ENCODE data around the gene MYO5A. TPM values are rescaled to one million over a fixed set of nuclear protein-coding genes. Genes with fewer than 3 reads are reported as not detected.

Gene MYO5A
- total RNA-seq, 1 experiment from 2014 or later: 21.8 TPM

DNA sequence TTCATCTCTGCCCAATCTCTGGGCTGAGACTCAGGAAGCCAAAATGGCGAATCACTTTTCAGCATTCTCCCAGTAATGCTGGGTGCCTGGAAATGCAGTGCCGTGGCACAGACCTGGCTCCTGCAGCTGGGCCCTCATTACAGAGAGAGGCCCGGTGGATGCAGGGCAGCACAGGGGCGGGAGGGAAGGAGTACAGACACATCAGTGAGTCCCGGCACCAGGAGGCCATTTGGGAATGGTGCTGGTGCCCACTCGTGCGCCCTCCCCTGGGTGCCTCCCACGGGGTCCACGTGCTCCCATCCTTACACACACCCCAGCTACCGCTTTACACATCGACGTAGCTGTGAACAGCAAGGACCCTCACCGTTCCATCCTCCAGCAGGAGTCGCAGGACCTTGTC lies 246.3 kb downstream of the MYO5A start:
- Histone ChIP-seq H3K4me1 (ENCODE audit: insufficient read depth, low read length) (no peaks in the 10 kb centered on the region), H2BK15ac (ENCODE audit: low read depth, low read length) (no peak overlapping the region), H2BK12ac (ENCODE audit: insufficient read length, low read depth, low read length) (no peak overlapping the region), H2BK20ac (ENCODE audit: low read depth, low read length, poor library complexity, severe bottlenecking) (no peak overlapping the region), H3K23ac (ENCODE audit: insufficient read length, low read depth, low read length) (no peak overlapping the region), H3K4me2 (ENCODE audit: insufficient read depth, insufficient read length, low read length) (no peak overlapping the region), H2AFZ (ENCODE audit: low read length) (no peak overlapping the region), H3K4ac (ENCODE audit: low read depth, low read length) (no peak overlapping the region), H3K79me2 (ENCODE audit: insufficient read depth, low read length) (peaks cover 2% of the 10 kb centered on the region; the same call in 1 of the 2 replicates), H3K9ac (ENCODE audit: extremely low read depth, insufficient read length, low read length) (no peak overlapping the region), H2AK5ac (ENCODE audit: insufficient read length, low read length) (no peak overlapping the region), H4K8ac (replicated peaks; ENCODE audit: insufficient read length, low read depth, low read length) (no peak overlapping the region), H3K18ac (ENCODE audit: insufficient read length, low read depth, low read length) (no peak overlapping the region), H4K91ac (ENCODE audit: insufficient read length, low read depth, low read length) (no peak overlapping the region), H3K23me2 (ENCODE audit: insufficient read length, low read depth, low read length, poor library complexity, severe bottlenecking) (no peaks in the 10 kb centered on the region), H3T11ph (ENCODE audit: low read length) (no peak overlapping the region), H2BK120ac (ENCODE audit: low read depth, low read length, poor library complexity, severe bottlenecking) (no peak overlapping the region), H3K79me1 (ENCODE audit: insufficient read depth, low read depth, low read length, poor library complexity, severe bottlenecking) (no peaks in the 10 kb centered on the region), H3K9me3 (ENCODE audit: control insufficient read depth, low read depth, low read length) (no peaks in the 10 kb centered on the region), H2BK5ac (ENCODE audit: insufficient read length, low read length) (no peak overlapping the region), H4K5ac (ENCODE audit: insufficient read length, low read depth, low read length) (no peak overlapping the region), H3K56ac (ENCODE audit: insufficient read length, low read depth, low read length) (no peak overlapping the region), H3K27me3 (ENCODE audit: insufficient read depth, low read length) (no peaks in the 10 kb centered on the region), H3K27ac (ENCODE audit: insufficient read length, low read depth, low read length) (no peak overlapping the region), H3K14ac (ENCODE audit: insufficient read depth, low read length) (no peak overlapping the region), H4K20me1 (ENCODE audit: control insufficient read depth, insufficient read depth, insufficient read length) (no peaks in the 10 kb centered on the region)
- no CpG with 5 or more reads among the region's 14 CpGs for WGBS (ENCODE audit: extremely low coverage, insufficient read length, low lambda C conversion rate)
- TF ChIP-seq, protein P1, sequence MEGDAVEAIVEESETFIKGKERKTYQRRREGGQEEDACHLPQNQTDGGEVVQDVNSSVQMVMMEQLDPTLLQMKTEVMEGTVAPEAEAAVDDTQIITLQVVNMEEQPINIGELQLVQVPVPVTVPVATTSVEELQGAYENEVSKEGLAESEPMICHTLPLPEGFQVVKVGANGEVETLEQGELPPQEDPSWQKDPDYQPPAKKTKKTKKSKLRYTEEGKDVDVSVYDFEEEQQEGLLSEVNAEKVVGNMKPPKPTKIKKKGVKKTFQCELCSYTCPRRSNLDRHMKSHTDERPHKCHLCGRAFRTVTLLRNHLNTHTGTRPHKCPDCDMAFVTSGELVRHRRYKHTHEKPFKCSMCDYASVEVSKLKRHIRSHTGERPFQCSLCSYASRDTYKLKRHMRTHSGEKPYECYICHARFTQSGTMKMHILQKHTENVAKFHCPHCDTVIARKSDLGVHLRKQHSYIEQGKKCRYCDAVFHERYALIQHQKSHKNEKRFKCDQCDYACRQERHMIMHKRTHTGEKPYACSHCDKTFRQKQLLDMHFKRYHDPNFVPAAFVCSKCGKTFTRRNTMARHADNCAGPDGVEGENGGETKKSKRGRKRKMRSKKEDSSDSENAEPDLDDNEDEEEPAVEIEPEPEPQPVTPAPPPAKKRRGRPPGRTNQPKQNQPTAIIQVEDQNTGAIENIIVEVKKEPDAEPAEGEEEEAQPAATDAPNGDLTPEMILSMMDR (conservative IDR thresholded peaks at IDR 0.05): no peak
- H3K27me3 Mint-ChIP-seq (ENCODE audit: low read depth): no peaks in the 10 kb centered on the region
- H3K36me3 Mint-ChIP-seq (ENCODE audit: insufficient read depth in 1 of 3, low read depth in 3 of 3): peaks cover 28 to 59% (median 46%) of the 10 kb centered on the region in 3 experiments
- DNase-seq: no peak
- peak overlapping the region in 1 of 3 experiments; percentile 80; a peak in 1 of 7 replicates for H3K27ac Mint-ChIP-seq
- no peak overlapping the region for H3K4me3 Mint-ChIP-seq
- peaks cover 13 to 23% of the 10 kb centered on the region in 2 experiments; a peak in 4 of 5 replicates for H3K9me3 Mint-ChIP-seq
- H3K4me1 Mint-ChIP-seq: peaks cover 6 to 8% of the 10 kb centered on the region in 2 experiments
